Measurements from ENCODE around the gene KRTAP4-7.
"Not testable (repeated sequence)": the region's sequence is repeated elsewhere in the genome, so short reads cannot be mapped to it uniquely, and the experiment has no call there.

Gene KRTAP4-7

DNA sequence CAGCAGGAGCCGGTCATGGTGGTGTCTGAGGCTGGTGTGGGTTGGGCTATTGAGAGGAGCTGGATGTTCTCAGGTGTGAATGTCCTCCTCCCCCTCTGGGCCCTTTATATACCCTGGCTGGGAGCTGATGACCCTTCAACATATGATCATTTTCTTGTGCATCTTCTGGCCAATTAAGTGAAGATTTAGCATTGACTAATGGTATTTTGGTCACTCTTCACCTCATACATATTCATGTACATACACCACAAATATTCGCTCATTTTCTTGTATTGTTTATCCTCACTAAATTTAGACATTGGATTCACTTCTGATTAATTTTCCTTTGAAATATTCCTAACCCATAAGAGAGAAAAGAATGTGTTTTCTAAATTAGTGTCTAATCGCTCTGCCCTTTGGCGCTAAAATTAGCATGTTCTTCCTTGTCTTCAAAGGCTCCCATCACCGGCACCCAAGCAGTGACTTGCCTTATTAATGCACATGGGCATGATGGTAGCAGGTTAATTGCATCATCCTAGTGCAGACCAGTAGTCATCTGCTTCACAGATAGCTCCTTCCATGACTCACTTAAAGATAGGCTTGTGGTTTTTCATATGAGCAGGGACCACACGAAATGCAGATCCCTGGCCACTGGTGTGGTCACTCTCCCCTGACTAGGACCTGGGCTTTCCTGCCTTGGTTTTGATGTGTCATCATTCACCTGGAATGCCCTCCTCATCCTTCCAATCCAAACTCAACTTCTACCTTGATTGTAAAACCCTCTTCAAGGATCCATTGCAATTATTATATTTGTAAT is 17.9 kb upstream of the KRTAP4-7 start, which contains the start of gene KRTAP2-4:
KRTAP2-4 (minus strand) TSS at position 51 of the 796 bp plus-strand sequence; CDS start at position 17, 34 bp downstream.
- peak; percentile 94 for DNase-seq

DNA sequence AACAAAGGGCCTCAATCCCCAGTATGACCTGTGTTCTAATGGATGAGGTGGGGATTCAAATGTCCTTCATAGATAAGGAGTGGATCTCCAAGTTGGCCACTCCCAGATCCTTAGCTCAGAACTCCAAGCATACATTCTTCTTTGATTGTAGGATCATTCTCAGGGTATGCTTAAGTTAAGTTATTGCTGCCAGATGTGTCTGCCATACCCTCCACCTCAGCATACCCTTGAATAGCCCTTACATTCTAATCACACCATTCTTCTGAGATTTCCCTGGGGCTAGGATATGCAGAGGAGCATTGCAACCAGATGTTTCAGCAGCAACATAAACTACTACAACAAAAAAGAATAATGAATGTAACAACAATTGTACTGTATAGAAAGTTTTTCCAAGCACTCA is 16.7 kb upstream of the KRTAP4-7 start:
- DNase-seq, result no peak

- DNase-seq, result no peak
These were observed 14.9 kb upstream of the KRTAP4-7 start for GRCh38 chr17:41069031-41069430.

DNA sequence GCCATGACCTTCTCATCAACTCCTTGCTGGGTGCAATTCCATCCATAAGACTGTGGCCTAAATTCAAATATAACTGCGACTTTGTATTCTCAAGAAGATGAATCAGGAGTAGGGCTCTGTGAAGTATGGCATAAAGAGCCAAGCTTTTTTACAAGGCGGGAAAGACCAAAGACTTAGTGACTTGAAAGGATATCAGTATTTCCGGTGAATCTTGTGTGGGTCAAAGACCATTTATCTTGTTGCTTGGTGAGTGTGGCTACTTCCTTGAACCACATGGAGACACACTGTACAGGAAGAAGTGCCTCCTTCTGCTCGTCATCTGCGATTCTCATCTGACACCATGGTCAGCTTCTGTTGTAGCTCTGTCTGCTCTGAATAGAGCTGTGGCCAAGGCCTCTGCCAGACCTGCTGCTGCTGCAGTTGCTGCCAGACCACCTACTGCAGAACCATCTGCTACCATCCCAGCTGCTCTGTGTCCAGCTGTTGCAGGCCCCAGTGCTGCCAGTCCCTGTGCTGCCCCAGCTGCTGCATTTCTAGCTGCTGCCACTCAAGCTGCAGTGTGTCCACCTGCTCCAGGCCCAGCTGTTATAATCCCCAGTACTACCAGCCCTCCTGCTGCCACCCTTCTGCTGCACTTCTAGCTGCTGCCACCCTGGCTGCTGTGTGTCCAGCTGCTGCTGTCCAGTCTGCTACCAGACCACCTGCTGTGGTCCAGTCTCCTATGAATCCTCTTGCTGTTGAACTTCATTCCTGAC is 12.2 kb upstream of the KRTAP4-7 start:
- DNase-seq, result no peak

DNA sequence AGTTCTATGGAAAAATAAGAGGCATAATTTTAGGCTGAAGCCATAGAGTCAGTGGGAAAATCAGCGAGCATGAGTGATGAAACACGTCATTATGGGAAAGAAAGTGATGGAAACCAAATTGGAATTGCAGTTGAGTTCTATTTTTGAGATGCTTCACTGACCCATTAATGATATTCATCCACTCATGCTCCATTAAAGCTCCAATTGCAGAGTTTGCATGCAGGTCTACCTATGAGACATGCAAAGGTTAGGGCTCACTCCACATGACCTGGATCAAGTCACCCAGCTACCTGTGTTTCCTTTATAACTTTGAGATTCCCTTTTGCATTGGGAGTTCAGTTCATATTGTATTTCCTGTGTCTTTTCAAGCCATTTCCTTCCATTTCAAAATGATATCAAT is 10.3 kb upstream of the KRTAP4-7 start:
- DNase-seq, result no peak

DNA sequence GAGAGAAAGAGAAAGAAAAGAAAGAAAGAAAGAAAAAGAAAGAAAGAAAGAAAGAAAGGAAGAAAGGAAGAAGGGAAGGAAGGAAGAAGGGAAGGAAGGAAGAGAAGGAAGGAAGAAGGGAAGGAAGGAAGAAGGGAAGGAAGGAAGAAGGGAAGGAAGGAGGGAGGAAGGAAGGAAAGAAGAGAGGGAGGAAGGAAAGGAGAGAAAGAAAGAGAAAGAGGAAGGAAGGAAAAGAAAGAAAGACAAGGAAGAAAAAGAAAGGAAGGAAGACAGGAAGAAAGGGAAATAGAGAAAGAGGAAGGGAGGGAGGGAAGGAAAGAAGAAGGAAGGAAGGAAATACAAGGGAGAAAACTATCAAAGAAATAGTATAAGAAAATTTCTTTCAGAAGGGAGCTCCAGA is 7.2 kb upstream of the KRTAP4-7 start:
- DNase-seq, result no peak

DNA sequence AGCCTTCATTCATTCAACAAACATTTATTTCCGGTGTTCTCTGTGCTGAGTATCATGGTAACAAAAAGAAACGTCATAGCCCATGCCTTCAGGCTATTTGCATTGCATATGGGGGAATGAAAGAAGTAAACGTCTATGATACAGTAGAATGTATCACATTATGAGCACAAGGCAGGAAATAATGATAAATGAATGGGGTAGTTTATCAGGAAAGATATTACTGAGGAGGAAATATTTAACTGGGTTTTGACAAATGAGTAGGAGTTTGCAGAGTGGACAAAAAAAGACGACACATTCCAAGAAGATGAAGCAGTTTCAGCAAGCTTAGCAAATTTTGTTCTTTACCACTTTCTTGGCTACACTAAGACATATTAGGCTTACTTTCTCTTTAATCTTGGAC is 1.3 kb upstream of the KRTAP4-7 start:
- DNase-seq, result peak; percentile 78

- DNase-seq, result not testable (repeated sequence)
These were observed 523 bp upstream of the KRTAP4-7 start for GRCh38 chr17:41083427-41083826.

DNA sequence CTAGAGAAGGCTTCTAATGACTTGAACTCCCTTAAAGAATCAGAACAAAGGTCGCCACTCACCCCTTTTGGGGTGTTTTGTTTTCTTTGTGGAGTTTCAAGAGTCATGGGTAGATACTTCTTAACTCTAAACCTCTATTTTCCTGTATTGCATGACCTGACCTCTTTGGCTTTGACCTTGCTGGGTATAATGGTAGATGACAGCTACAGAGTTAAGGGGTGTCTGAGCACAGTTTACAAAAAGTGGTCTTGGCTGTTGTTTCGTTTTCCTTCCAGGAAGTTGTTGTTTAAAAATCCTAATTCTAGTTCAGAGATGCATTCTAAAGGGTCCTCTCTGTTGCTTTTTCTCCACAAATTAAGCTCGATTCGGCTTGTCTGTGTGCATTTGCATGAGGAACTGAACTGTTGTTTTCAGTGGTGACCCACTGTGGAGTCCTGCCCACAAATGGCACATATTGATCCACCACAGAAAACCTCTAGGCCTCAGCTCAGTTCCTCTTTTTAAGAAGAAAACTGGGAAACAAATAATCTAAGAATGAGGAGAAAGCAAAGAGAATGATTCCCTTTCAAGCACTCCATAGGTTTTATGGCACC is 4.9 kb downstream of the KRTAP4-7 start:
- not testable (repeated sequence) for DNase-seq

- no peak for DNase-seq
These were observed 12.1 kb downstream of the KRTAP4-7 start for GRCh38 chr17:41096055-41096454.

- DNase-seq, result no peak
These were observed 14.1 kb downstream of the KRTAP4-7 start, which contains the start of gene KRTAP4-8 for GRCh38 chr17:41098042-41098441. KRTAP4-8 (minus strand) TSS chr17:41098142; CDS start chr17:41098084, 58 bp downstream.

- DNase-seq, result peak; percentile 31
These were observed 14.5 kb downstream of the KRTAP4-7 start for GRCh38 chr17:41098481-41098880.

DNA sequence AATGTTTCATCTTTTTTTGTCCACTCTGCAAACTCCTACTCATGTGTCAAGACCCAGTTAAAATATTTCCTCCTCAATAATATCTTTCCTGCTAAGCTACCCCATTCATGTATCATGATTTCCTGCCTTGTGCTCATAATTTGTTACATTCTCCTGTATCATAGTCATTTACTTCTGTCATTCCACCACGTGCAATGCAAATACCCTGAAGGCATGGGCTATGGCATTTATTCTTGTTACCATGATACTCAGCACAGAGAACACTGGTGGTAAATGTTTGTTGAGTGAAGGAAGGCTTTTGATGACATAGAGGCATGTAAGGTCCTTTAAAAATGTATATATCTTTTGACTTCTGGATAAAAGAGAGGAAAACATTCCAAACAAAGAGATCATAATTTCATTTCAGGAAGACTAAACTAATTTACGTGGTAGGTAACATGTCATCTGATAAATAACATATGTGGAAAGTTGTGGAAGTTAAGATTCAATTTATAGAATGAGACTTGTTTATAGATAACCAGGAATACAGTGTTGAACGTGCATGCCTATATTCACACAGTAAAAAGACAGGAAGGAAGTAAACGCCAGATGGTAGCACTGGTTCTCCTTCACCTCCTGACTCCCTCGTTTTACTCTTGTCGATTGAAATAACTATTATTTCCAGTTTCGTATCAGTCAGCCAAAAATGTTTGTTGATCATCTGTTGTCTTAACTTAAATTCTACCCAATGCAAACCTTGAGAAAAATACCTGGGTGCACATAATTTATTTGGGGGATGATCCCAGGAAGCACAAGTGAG is 15.9 kb downstream of the KRTAP4-7 start:
- DNase-seq, result peak; percentile 85

DNA sequence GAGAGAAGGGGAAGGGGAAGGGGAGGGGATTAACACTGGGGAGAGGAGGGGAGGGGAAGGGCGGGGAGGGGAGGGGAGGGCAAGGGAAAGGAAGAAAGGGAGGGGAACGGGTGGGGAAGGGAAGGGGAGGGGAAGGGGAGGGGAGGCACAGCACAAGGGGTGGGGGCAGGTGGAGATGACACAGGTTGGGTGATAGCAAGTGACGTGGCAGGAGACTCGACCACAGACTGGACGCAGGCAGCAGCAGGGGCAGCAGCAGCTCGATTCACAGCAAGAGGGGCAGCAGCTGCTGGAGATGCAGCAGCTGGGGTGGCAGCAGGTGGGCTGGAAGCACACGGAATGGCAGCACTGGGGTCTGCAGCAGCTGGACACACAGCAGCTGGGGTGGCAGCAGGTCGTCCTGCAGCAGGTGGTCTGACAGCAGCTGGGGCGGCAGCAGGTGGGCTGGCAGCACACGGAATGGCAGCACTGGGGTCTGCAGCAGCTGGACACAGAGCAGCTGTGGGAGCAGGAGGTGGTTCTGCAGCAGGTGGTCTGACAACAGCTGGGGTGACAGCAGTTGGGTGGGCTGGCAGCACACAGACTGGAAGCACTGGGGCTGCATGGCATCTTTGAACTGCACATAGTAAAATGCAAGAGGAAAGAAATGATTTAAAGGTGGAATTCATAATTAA is 17.8 kb downstream of the KRTAP4-7 start, which contains the start of gene KRTAP4-16:
KRTAP4-16 (minus strand) TSS at position 624 of the 674 bp plus-strand sequence; CDS start at position 624, 0 bp downstream.
- no peak for DNase-seq

DNA sequence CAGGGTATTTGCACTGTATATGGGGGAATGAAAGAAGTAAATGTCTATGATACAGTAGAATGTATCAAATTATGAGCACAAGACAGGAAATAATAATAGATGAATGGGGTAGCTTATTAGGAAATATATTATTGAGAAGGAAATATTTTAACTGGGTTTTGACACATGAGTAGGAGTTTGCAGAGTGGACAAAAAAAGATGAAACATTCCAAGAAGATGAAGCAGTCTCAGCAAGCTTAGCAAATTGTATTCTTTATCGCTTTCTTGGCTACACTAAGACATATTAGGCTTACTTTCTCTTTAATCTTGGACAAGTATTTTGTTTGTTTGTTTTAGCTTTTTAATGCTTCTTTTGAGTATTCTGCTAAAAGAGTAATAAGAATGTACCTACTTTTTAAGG is 19.9 kb downstream of the KRTAP4-7 start:
- DNase-seq, result no peak

DNA sequence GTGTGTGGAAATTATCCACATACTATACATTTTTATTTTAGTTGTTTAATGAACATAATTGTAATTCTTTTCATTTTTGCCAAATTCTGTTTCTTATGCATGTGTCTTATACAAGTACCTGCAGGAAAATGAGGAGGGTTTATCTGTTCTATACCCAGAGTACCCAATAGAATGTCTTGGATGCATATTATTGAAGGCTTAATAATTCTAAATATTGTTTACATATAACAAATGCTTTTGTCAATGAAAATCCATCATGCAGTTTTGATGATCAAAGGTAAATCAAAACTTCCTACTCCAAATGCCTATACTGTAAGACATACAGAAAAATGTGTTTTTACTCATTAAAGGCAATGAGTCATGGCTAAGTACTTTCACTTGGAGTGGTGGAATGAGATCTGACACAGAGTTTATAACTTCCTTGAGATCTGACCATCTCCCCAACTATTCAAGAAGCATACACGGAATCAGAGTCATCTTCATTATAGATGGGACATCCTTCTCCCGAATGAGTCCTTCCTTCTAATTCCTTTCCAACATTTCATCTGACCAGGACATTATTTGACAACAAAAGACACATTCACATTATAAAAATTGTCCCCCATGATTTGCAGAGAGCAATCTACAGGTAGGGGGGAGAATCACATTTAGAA is 20.6 kb downstream of the KRTAP4-7 start:
- DNase-seq, result peak; percentile 56

- not testable (repeated sequence) for DNase-seq
These were observed 21.4 kb downstream of the KRTAP4-7 start, which contains the start of gene KRTAP4-9 for GRCh38 chr17:41105347-41105746. KRTAP4-9 (plus strand) TSS chr17:41105389; CDS start chr17:41105389, 0 bp downstream.

GRCh38 chr17:41107941-41108450 is 24.0 kb downstream of the KRTAP4-7 start:
- no peak for DNase-seq

DNA sequence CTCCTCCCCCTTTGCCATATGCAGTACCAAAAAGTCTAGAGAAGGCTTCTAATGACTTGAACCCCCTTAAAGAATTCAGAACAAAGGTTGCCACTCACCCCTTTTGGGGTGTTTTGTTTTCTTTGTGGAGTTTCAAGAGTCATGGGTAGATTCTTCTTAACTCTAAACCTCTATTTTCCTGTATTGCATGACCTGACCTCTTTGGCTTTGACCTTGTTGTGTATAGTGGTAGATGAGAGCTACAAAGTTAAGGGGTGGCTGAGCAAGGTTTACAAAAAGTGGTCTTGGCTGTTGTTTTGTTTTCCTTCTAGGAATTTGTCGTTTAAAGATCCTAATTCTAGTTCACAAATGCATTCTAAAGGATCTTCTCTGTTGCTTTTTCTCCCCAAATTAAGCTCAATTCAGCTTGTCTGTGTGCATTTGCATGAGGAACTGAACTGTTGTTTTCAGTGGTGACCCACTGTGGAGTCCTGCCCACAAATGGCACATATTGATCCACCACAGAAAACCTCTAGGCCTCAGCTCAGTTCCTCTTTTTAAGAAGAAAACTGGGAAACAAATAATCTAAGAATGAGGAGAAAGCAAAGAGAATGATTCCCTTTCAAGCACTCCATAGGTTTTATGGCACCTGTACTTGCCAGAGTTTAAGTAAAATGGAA is 24.9 kb downstream of the KRTAP4-7 start:
- not testable (repeated sequence) for DNase-seq

DNA sequence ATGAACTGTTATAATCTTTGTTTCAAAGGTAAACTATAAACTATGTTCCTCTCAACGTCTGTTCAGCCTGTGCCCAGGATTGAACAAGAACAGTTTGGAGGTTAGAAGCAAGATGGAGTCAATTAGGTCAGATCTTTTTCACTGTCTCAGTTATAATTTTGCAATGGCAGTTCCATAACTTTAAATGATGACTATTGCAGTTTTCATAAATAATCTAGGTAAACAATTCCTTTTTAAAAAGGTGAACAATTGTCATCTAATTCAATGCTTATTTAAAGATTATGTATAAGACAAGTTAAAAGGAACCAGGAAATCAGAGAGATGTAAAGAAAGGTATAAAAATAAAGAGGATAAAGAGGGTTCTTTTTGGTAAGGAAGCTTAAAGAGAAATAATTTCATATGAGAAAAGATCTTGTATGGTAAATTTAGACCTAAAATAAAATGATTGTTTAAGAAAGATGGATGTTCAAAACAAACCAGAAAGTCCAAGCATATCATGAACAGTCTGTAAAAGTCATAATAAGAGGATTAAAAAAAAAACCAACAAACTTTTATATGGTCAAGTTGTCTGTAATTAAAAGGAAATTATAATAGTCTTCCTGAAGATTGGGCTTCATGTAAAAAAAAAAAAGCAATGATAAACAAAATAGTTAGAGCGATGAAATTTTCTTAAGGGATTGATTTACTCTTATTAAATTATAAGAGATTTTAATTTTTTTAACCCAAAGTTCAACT is 27.4 kb downstream of the KRTAP4-7 start:
- DNase-seq, result no peak
